Amniotic epithelial cell (primary cell): ENCODE data around the gene CAPS2.

ENCODE experiments used
- DNase-seq: peaks from one replicate; pipeline ENCODE4 v3.0.0-alpha.2; 2010; ENCODE audit warnings: low read depth

The CAPS2 gene

DNA sequence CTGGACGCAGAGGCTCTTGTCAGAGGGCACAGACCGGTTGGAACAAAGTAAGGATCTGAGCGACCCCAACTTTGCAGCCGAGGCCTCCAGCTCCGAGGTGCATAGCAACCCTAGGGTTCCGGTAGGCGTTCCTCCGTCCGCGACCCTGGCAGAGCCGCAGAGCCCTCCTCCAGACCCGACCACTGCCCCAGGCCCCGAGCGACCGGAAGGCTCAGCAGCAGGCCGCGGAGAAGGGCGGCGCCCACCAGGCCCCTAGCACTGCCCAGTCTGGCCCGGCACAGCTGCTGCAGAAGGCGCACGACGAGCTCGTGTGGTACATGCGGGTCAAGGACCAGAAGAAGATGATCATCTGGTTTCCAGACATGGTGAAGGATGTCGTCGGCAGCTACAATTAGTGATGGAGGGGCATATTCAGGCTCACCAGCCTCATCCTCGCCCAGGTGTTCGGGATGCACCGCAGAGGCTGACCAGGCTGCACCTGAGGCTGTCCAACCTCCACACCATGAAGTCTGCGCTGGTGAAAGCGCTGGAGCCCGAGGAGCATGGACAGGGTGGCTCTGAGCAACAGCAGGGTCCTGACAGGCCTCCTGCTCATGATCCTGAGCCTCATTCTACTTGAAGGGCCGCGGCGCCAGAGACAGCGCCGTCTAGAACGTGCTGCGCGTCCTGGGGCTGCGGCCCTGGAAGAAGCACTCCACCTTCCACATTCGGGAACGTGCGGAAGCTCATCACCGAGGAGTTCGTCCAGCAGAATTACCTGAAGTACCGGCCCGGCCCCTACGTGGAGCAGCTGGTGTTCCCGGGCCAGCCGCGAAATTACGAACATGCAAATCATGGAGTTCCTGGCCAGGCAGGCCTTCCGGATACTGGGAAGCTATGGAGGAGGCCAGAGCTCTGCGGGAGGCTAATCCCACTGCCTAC, 24.5 kb downstream of the CAPS2 start:
- DNase-seq = no peak

DNA sequence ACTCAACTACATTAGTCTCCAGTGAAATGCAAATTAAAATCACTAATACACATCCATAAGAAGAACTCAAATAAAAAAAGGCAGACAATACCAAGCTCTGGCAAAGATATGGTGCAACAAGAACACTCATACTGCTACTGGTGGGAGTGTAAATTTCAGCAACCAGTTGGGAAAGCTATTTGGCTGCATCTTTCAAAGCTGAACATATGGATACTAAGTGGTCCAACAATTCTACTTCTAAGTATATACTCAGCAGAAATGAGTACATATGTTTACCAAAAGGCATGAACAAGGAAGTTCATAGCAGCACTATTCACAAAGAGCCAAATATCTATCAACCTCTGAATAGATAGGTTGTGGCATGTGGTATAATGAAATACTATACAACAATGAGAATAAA, 27.3 kb downstream of the CAPS2 start:
- no peak for DNase-seq

DNA sequence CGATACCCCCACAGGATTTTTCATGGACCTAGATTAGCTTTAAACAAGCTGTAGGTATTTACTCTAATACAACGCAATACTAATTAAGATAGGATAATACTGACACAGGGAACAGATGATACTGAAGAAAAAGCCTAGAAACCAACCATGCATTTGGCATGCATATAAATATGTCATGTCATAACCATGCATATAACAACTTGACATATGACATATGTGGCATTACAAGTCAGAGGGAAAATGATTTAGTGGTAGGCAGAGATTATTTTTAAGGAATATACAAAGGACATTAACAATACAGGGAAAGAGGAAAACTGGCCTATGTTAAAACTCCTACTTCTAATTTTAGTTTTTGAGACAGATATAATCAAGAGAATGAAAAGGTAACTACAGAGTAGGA, 27.9 kb downstream of the CAPS2 start:
- no peak for DNase-seq

DNA sequence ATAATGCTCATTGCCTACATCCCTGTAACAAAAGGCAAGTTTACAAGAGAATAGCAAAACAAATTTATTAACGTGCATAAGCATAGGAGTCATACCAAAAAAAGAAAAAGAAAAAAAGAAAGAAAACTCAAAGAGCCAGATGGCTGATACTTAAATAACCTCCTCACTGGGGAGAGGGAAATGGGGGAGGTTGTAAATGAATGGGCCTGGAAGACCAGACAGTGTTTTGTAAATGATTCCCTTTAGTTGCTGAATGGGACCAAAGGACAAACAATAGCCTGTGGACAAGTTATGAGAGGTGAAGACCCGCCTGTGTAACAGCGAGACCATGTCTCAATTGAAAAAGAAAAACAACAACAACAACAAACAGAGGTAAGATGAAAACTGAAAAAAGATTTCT, 35.3 kb downstream of the CAPS2 start:
- DNase-seq = no peak

DNA sequence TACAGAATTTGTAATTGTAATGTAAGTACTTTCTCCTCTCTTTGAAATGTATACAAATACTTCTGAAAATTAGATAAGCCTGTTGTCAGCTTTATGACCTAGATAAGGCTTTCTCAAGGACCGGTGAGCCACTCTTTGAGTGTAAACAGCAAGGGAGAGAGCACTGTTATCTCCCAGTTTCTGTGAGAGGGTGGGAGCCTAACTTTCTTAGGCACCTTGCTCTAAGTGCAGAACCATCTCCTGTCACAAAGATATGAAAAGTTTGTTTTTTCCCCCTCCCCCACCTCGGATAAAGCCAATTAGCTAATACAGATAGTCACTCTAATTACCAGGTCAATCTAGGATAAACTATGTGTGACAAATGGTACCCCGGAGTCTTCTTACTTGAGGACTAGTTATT, 35.8 kb downstream of the CAPS2 start:
- peak; percentile 15 for DNase-seq

DNA sequence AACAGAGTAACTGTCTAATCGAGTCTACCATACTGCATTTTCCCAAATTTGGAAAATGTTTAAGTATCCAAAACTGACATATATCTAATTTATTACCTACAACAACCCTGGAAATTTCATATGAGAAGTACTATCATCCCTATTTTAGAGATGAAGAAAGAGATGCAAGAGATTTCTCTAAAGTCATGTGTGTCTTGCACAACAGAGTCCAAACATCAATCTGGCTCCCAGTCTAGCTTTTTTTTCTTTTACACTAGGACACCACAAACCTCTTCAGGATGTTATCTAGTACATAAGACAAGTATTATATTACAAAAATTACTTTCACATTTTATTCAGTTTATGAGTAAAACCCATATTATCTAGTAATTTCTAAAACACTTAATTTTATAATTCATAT, 39.1 kb downstream of the CAPS2 start:
- peak; percentile 60 for DNase-seq

DNA sequence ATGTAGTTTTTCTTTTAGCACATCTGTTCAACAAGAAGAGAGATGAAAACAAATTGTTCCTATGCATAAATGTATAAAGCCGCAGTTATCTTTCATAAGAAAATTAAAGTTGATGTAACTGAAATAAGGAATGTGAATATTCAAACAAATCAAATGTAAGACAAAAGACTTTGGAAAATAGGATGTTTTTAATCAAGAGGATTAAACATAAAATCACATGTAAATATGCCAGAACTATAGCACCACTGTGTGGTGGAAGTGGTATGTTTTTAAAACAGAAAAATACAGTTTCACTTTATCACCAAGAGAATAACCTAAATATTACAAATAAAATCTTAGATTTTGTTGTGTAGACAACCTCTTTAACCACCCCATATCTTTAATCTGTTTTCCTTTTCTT, 40.4 kb downstream of the CAPS2 start:
- peak; percentile 55 for DNase-seq

DNA sequence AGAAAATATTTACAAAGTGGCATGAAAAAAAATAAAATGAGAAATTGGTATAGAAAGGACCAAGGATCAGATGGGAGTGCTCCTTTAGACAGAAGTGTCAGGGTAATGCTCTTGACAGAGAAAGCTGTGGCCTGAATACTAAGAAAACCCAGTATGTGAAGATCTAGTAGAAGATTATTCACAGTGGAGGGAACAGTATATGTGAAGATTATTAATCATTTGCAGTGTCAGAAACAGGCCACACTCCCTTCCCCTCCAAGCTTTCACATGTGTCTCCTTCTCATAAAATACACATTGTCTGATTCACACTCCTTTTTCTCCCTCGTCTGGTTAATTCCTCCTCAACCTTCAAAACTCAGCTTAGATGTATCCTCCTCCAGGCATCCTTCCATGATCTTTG, 41.3 kb downstream of the CAPS2 start:
- DNase-seq = peak; percentile 43

DNA sequence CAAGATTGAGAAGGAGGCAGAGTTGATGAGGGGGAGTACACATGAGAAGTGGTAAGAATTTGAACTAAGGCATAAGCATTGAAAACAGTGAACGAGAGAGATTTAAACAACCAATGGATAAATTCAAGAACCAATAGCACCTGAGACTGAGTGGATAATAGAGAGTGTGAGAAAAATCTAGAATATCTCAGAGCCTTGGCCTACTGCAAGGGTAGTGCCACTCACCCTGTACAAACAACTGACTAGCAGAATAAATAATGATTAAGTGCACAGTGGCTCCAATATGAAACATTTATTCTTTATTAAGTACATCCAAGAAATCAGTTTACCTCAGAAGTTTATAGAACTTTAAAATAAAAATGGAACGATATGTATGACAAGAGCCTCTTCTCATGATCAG, 54.4 kb downstream of the CAPS2 start:
- no peak for DNase-seq

DNA sequence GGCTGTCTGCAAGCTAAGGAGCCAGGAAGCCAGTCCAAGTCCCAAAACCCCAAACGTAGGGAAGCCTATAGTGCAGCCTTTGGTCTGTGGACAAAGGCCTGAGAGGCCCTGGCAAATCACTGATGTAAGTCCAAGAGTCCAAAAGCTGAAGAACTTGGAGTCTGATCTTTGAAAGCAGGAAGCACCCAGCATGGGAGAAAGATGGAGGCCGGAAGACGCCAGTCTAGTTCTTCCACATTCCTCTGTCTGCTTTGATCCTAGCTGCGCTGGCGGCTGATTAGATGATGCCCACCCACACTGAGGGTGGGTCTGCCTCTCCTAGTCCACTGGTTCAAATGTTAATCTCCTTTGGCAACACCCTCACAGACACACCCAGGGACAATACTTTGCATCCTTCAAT, 58.5 kb downstream of the CAPS2 start:
- DNase-seq = no peak

DNA sequence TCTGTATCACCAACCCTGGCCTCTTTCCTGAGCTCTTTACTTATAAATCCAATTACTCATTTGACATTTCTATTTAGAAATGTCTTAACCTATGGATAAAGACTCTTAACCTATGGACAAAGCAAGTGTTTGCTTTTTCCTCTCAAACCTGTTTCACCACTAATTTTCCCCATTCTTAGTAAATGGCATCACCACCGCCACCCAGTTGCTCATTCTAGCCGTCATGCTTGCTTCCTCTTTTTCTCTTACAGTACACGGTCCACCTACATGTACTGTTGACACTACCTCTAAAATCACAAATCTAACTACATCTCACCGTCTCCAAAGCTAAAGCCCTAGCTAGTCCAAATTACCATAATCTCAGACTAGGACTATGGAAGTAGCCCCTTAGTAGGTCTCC, 60.0 kb downstream of the CAPS2 start:
- DNase-seq = no peak

DNA sequence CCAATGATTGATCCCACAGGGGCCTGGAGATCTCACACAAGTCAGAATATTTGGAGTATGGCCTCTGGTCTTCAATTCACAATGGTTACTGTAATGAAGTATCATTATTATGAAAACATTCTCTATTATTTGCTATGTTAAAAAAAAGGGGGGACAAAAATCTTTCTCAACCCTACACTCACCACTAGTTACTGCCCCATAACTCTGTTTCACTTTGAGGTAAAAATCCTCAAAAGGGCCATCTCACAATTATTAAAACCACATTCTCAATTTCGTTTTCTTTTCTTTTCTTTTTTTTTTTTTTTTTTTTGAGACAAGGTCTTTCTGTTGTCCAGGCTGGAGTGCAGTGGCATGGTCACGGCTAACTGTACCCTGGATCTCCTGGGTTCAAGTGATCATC, 60.9 kb downstream of the CAPS2 start:
- no peak for DNase-seq

DNA sequence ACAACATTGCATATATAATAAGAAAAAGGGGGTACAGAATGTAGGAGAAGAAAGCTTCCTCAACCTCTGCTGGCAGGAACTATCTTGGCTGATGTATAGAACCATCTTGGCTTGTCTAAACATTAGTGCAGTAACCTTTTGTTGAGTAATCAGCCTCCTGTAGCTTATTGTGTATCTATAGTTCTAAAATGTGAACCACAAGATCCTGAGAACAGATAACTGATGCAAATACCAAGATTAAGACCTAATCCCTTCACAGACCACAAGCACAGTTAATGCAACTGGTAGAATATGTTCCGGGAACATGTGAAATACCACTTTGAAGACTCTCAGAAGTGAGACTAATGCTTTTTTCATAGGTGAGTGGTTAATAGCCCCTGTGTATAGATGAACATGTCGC, 69.8 kb downstream of the CAPS2 start:
- peak; percentile 92 for DNase-seq

DNA sequence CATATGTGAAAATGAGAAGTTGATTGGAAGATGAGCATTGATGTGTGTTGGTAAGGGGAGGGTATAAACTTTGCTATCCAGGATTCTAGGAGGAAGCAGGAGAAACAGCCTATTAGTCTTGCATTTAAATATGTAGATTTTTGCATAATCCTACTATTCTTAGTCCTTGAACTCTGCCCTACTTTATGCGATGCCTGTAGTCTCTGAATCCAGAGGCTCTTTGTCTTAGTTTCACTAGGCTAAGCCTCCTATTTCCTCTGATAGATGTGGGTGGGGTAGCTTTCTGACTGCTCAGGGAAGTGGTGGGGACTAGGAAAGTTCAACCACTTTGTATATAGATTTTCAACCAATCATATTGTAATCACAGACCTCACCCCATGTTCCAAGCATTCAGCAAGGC, 71.0 kb downstream of the CAPS2 start:
- no peak for DNase-seq

DNA sequence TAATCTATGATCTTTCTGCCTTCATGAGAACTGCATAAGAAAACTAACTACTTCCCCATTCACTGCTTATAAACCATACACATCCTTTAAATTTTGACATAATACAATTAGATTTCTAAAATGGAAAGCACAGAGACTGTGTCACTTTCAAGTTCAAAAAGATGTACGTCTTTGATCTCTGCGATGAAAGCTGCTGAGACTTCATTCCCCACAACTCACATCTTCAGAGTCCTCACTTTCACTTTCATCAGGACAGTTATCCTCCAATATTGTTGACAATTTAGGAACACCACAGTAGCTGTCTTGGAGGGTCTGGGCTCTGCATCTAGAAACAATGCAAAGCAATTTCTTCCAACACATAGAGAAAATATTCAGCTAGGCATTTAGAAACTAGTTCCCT, 72.6 kb downstream of the CAPS2 start:
- DNase-seq = no peak

DNA sequence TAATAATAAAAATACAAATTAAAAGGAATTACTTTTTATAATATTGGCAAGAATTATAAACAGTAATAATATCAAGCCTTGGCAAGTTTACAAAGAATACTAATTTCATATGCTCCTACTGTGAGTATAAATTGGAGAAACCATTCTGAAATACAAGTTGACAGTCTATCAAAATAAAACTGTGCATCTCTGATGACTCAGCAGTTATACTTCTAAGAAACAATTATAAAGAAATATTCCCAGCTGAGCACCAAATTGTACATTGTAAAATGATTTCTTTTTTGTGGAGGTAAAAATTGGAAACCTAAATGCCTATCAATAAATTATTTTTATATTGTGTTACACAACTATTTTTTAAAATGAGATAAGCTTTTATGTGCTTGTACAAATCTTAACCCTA, 85.0 kb downstream of the CAPS2 start:
- DNase-seq = no peak

DNA sequence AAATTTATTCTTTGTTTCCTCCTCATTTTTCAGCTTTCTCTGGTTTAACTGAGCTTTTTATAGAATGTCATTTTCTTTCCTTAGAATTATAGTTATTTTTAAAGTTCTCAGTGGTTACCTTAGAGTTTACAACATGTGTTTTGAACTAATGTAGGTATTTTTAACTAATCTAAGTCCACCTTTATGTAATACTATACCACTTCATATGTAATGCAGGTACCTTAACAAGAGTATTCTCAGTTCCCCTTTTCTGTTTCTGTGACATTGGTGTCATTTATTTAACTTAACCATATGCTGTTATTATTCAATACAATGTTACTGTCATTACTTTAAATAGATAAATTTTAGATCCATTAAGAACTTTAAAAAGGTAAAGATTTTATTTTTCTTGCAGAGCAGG, 90.1 kb downstream of the CAPS2 start:
- DNase-seq = no peak

DNA sequence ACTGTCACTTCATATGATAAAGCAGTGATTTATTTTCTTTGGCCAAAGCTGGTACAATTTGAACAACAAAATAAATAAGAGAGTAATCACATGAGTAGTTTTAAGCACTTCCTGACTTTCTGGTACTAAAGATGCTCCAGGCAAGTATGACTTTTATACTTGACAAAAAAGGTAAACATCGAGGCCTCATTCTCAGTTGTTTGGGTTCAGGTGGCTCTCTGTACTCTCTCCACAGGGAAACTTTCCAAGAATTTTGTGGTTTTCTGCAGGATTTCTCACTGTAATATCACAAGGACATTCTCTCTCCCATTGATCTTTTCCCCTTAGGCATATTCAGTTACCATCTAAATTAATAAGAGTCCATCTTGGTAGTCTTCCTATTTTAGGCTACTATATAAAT, 93.9 kb downstream of the CAPS2 start:
- no peak for DNase-seq

DNA sequence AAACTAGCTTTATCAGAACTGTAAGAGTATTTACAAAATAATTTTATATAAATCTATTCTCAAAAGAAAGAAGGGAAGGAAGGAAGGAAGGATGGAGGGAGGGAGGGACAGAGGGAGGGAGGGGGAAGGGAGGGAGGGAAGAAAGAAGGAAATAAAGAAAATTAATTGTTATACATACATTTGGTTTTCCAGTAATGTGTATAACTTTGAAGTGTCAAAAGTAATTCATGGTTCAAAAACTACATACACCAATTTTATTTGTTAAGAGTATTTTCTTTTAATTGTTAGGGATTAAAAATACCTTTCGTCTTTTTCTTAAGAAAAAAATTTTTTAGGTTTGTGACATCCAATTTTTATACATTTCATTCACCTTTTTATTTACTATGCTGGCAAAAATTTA, 103.0 kb downstream of the CAPS2 start:
- no peak for DNase-seq
